NCI-H82 treated with DMSO at 0.1 percent for 48 hours (cell line): ENCODE measurements around the gene CYYR1.

Experiments used
- DNase-seq: peaks from one replicate; lab custom pipeline; 2025; ENCODE audit not compliant: unreplicated experiment; lab: John Stamatoyannopoulos, UW

The CYYR1 gene

DNA sequence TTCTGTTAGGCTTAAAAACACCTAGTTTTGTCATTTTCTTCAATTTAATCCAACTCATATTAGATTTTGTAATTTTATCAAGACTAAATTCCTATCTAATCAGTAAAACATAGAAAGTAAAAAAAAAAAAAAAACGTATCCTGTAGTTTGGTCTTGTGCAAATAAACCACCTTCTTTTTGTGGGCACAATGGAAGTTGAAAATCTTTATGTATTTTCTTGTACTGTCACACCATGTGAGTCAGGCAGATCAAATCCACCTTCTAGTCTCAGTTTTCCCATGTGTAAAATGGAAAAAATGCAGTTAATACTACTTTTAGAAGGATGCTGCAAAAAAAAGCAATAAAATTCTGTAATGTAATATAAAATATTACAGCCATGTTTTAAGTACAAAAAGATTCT, 129.8 kb downstream of the CYYR1 start:
- DNase-seq = no peak

DNA sequence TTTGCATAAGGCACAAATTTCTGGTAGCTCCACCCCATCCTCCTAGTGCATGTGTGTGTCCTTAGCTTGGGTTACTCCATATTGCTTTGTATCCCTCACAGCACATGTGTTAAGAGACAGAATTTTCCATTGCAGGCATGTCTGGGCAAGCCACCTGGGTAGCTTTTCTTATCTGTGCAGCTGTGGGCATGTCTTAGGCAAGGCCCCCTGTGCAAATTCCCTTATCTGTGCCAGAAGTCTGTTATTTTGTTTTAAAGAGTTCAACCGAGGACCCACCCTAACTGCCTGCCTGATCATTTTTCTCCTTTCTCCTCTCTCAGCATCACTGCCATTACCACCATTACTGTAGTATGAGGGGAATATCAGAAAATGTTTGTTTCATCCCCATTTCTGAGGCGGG, 131.9 kb downstream of the CYYR1 start:
- DNase-seq = no peak

DNA sequence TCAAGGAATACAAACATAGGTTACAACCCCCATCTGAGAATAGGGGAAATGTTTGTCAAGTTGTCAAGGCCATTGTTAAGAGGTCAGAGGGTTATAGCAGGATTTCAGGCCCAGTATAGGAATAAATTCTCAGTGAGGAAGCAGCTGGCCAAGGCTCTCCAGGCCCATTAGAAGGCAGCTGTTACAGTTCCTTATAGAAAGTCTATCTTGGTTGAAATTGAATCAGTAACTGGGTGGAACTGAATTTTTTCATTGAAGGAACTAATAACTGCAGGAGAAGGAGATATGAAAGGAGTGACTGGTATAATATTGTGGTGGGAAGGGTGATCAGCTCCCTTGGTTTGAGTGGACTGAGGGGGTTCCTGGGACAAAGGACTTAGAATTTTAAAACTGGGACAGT, 134.1 kb downstream of the CYYR1 start:
- no peak for DNase-seq

DNA sequence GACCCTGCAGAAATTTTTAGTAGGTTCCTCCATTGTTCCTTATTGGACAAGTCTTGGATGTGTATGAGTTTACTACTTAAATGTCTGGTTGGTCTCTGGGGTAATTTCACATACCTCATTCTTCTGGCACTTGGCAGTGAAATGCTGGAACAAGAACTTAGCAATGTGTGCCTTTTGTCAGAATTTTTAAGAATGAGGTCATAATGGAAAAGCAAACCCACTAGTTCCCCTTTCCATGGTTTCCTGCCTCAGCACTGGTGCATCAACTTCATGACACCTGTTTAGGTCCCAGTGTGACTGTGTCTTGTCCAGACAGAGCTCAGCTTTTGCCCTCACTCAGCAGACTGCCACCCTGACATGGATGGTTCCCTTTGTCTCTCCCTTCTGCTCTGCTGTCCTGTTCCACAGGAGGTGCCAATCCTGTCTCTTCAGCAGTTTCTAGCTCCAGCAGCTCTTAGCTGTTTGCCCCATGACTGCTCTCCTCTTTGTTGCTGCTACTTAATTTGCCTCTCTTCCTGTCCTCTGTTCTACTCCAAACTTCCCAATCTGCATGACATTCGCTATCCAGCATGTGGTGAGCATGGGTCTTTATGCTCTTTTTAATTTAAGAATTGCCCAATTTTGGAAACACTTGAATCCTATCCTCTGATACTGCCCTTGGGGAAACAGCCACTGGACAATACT, 135.6 kb downstream of the CYYR1 start:
- DNase-seq = no peak

DNA sequence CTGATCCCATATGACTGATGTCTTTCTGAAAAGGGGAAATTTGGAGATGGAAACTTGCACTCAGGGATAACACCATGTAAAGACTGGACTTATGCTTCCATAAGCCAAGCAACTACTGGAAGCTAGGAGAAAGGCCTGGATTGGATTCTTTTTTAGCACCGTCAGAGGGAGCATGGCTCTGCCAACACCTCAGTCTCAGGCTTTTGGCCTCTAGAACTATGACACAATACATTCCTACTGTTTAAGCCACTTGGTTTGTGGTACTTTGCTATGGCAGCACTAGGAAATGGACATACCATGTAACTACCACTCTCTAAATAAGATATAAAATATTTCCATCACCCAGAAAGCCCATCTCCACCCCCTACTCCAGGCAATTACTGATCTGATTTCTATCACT, 139.7 kb downstream of the CYYR1 start:
- DNase-seq = no peak

DNA sequence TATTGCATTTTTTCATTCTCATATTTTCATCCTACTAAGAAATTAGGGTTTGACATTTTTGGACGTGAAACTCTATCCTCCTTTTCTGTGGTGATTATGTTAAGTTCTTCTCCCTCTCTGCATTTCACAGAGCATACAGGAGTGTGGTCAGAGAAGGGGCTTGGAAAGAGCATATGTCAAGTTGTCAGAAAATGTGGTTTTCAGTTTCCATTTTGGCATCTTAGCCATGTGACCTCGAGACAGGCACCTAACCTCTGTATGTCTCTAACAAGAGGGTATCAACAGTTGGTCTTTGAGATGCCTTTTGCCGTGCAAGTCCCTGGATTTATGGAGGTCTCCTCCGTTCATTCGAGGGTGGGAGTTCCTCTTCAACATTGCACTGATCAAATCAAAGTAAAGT, 140.7 kb downstream of the CYYR1 start:
- DNase-seq = no peak

DNA sequence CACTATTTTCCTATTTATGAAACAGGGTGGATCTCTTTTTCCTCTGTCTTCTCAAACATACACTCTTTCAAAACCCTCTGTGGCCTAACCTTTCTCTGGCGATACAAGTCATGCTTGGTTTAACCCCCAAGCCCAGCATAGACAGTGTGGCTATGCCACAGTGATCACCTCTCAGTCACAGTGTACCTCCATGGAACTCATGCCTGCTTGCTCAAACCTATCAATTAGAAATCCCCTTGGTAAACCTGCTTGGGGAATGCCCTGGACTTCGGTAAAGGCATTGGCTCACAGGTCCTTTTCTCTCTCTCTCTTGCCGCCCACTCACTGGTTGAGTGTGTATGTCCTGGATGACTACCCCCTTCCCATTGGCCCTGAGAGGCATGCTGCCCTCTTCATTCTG, 147.5 kb downstream of the CYYR1 start:
- DNase-seq = no peak

DNA sequence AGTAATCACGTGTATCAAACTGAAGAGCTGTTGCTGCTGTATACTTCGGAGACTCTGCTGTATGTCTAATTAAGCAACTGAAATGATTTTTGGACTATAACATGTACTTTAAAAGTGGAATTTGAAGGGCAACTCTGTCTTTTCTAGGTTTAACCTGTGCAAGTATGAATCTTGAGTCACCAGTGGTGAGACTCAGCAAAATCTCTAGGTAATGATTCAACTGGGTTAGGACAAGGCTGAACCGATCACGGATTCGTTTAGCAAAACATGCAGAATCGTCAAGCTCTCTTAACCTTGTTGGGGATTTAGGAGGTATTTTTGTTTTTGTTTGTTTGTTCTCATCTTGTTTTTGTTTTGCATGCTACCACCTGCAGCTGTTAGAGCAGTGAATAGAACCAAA, 149.6 kb downstream of the CYYR1 start:
- DNase-seq = no peak

DNA sequence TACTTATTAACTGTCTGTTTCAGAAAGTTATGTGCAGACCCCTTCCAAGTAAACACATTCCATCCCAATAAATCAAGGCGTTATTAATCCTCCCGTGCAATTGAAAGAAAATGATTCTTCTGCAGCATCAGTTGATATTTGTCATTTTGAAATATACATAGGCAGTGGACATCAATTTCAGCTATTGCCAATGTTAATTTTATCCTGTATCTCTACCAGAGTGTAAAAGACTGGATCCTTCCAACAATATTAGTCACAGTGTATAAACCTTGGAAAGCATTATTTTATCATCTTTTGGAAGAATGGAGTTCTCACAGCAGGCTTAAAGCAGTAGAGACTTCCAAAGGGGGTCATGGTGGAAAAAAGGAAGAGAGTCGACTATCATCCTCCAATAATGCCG, 150.4 kb downstream of the CYYR1 start:
- DNase-seq = no peak

DNA sequence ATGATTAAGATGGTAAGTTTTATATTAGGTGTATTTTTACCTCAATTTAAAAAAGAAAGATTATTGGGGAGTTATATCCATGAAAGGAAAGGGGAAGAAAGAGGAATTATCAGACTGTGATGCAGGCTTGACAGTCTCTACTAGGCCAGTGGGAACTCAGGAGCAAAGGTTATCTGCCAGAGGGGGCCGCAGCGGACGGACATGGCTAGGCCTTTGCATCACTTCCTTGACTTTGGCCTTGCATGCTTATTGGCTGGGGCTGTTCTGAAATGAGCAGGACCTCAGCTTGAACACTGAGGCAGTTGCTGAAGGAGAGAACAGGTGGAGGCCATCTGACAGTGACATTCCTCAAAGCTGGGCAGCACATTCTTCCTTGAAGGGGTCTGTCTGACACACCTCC, 150.9 kb downstream of the CYYR1 start:
- no peak for DNase-seq

DNA sequence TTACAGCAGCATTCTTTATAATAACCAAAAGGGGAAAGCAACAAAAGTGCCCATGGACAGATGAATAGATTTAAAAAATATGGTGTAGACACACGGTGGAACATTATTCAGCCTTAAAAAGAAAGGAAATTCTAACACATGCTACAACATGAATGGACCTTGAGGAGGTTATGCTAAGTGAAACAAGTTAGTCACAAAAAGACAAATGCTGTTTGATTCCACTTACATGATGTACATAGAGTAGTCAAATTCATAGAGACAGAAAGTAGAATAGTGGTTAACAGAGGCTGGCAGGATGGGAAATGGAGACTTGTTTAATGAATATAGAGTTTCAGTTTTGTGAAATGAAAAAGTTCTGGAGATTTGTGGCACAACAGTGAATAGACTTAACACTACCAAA, 151.4 kb downstream of the CYYR1 start:
- DNase-seq = no peak
